GM19351 (cell line): ENCODE measurements around the gene TLCD1.

Experiments used
- ATAC-seq: cut with Tn5 transposase; IDR thresholded peaks from one replicate; pipeline ENCODE4 v1.9.1; 2021; ENCODE audit warnings: mild to moderate bottlenecking, moderate library complexity; ENCODE audit not compliant: unreplicated experiment

The TLCD1 gene

GRCh38 chr17:28726226-28726626, at the start of gene TLCD1:
Gene TLCD1, minus strand, starts transcription at chr17:28726233. Its CDS starts 136 bp downstream, at chr17:28726097.
- ATAC-seq, result no peak

- no peak for ATAC-seq
Observed at GRCh38 chr17:28774206-28774605, 48.2 kb upstream of the TLCD1 start.

GRCh38 chr17:28773736-28774135, 47.7 kb upstream of the TLCD1 start:
- ATAC-seq, result no peak

- no peak for ATAC-seq
Observed at GRCh38 chr17:28765038-28765437, 39.0 kb upstream of the TLCD1 start.

GRCh38 chr17:28763804-28764266, 37.8 kb upstream of the TLCD1 start:
- no peak for ATAC-seq

- no peak for ATAC-seq
Observed at GRCh38 chr17:28763137-28763799, 37.2 kb upstream of the TLCD1 start.

GRCh38 chr17:28760601-28761562, 34.8 kb upstream of the TLCD1 start:
- no peak for ATAC-seq

GRCh38 chr17:28759256-28759865, 33.3 kb upstream of the TLCD1 start:
- ATAC-seq, result no peak

- no peak for ATAC-seq
Observed at GRCh38 chr17:28758411-28759121, 32.5 kb upstream of the TLCD1 start.

GRCh38 chr17:28756049-28756804, 30.2 kb upstream of the TLCD1 start:
- ATAC-seq, result no peak

- ATAC-seq, result no peak
Observed at GRCh38 chr17:28755486-28755885, 29.5 kb upstream of the TLCD1 start.

- no peak for ATAC-seq
Observed at GRCh38 chr17:28751600-28752366, 25.8 kb upstream of the TLCD1 start.

GRCh38 chr17:28750178-28751047, 24.4 kb upstream of the TLCD1 start:
- peak; percentile 73 for ATAC-seq

GRCh38 chr17:28749516-28750177, 23.6 kb upstream of the TLCD1 start:
- ATAC-seq, result no peak

- ATAC-seq, result no peak
Observed at GRCh38 chr17:28748852-28749515, 23.0 kb upstream of the TLCD1 start.

GRCh38 chr17:28747801-28748750, 22.0 kb upstream of the TLCD1 start:
- ATAC-seq, result no peak
